NCI-H774 (cell line): ENCODE measurements around the gene CMIP.
"Not testable (repeated sequence)": the region's sequence is repeated elsewhere in the genome, so short reads cannot be mapped to it uniquely, and the experiment has no call there.

ENCODE experiments used
- DNase-seq: peaks from one replicate; lab custom pipeline; 2025; lab: John Stamatoyannopoulos, UW

CMIP gene

DNA sequence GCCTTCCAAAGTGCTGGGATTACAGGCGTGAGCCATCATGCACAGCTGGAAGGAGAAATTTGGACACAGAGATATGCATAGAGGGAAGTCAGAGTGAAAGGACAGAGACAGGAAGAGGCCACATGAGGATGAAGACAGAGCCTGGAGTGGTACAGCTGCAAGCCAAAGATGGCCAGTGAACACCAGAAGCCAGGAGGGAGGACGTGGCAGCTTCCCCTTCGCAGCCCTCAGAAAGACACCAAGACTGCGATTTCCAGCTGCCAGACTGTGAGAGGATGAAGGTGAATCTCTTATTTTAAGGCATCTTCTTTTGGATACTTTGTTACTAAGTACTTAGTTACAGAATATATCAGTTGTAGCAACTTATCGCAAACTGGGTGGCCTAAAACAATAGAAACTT, 274.0 kb downstream of the CMIP start:
- DNase-seq = no peak

DNA sequence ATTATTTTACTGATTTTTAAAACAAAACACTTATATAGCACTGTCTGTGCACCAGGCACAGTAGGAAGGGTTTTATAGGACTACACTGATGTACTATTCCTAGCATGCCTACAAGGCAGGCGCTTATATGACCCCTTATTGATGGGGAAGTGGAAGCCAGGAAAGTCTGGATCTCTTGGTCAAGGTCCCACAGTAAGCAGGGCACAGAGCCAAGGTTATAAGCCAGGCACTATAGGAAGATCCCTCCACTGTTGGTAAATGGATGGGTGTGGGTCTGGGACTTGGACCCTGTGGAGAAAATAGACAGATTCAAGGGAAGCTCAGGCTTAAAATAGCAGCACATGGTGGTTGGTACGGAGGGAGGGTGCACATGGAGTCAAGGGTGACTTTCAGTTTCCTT, 275.4 kb downstream of the CMIP start:
- no peak for DNase-seq

- DNase-seq = no peak
Observed at GRCh38 chr16:81720973-81721906, 276.6 kb downstream of the CMIP start.

DNA sequence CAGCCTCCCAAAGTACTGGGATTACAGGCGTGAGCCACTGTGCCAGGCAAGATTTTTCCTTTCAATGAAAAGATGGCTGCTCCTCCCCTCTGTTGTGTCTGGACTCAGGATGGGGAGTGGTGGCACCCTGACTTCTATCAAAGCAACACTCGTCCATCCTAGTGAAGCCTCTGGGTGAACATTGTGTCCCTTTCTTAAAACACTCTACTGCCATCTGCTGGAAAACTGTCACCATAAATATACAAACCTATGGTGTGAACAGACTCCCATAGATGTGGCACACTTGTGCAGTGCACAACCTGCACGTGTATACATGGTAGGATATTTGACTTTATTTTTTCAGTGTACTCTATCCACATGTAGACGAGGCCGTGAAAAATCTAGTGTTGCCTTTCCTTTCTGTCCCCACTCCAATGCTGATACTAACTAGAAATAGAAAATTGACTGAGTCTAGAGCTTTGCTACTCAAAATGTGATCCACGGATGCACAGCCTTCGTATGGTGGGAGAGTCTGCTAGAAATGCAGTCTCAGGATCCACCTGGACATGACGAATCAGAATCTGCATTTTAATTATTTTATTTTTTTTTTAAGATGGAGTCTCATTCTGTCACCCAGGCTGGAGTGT, 278.6 kb downstream of the CMIP start:
- DNase-seq = peak; percentile 46

DNA sequence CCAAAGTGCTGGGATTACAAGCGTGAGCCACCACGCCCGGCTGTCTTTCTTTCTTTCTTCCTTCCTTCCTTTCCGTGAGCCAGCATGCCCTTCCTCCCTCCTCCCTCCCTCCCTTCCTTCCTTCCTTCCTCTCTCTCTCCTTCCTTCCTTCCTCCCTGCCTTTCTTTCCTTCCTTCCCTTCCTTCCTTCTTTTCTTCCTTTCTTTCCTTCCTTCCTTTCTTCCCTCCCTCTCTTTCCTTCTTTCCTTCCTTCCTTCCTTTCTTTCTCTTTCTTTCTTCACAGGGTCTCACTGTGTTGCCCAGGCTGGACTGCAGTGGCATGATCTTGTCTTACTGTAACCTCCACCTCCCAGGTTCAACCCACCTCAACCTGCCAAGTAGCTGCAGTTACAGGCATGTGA, 283.8 kb downstream of the CMIP start:
- DNase-seq = no peak

- DNase-seq = no peak
Observed at GRCh38 chr16:81729451-81729850, 284.8 kb downstream of the CMIP start.

GRCh38 chr16:81730090-81731051, 285.8 kb downstream of the CMIP start:
- DNase-seq = peak; percentile 89

DNA sequence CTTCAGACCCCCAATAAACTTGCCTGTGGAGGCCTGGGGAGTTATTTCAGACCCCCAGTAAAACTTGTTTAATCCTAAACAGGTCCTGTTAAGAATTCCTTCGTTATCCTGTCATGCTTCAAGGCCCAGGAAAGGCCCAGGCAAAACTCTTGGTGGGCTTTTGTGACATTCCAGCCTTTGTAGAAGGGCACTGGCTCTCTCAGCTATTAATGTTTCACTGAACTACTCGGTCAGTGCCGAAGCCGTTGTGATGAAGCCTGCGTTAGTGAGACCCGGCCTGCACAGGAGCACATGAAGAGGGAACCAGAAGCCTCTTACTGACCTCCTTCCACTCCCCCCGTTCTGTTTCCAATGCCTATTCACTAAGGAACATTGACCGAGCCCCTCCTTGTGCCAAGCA, 287.0 kb downstream of the CMIP start:
- no peak for DNase-seq

GRCh38 chr16:81732699-81733098, 288.1 kb downstream of the CMIP start:
- no peak for DNase-seq

GRCh38 chr16:81733295-81733694, 288.7 kb downstream of the CMIP start:
- DNase-seq = no peak

- no peak for DNase-seq
Observed at GRCh38 chr16:81734632-81735434, 290.2 kb downstream of the CMIP start.

DNA sequence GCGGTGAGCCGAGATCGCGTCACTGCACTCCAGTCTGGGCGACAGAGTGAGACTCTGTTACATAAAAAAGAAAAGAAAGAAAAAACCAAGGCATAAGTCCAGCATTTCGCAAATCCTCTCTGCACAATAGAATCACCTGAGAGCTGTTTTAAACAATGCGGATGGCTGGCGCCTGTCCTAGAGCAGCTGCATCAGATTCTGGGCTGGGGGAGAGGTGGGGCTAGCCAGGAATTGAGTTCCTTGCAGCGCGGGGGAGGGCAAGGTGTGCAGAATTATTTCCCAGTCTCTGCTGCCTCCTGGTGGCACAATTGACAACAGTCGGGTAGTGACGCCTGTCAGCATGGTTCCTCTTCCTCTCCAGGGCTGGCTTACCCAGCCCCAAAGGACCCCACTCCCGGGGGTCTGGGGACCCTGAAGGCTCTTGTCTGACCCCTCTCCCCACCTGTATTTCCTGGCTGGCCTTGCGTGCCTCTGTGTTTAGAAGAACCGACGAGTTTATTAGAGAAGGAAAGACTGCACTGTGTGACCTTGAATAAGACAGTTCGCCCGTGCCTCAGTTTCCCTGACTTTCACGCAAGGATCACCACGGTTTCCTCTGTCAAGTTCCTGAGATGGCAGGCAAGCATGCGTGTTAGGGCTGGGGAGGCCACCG, 293.4 kb downstream of the CMIP start:
- peak; percentile 51 for DNase-seq

DNA sequence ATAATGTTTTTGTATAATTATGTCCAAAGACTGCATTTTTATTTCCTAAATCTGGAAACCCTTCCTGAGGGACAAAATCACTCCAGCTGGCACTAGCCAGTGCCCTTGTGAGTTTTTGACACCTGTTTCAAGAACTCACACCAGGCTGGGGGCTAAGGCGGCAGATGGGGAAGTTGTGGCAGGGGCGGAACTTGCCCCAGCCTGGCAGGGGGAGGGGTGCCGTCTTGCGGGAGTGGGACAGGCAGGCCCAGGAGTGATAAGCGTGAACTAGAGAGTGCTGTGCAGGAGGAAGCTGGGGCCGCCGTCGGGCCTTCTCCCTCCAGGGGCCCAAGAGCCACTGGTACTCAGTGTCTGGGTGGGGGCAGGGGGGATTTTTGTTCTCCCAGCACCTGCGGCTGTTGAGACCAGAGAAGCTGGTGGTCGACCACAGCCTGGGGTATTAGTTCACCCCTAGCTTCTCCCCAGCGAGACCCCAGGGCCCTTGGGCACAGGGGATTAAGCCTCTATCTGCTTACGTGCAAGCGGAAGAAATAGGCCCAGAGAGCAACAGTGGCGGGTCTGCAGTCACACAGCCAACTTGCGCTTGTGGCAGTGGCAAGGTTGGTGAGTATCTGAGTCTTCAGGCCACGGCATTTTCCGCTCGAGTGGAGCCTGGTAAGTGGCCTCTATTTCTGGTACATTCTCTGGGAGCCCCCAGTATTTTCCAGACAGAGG, 294.3 kb downstream of the CMIP start:
- DNase-seq = no peak

DNA sequence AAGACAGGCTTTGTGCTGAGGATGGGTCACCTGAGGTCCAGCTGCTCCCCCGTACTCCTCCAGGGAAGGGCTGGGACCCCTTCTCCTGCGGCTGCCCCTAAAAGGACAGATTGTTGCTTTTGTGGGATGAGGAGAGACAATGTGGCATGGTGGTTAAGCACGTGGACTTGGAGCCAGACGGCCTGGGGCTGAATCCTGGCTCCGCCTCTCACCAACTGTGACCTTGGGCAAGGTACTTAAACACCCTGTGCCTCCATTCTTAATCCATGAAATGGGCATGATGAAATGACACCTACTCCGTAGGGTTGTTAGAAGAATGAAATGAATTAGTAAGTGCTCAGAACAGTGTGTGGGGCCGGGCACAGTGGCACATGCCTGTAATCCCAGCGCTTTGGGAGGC, 294.9 kb downstream of the CMIP start:
- no peak for DNase-seq

- DNase-seq = no peak
Observed at GRCh38 chr16:81740169-81740568, 295.6 kb downstream of the CMIP start.

DNA sequence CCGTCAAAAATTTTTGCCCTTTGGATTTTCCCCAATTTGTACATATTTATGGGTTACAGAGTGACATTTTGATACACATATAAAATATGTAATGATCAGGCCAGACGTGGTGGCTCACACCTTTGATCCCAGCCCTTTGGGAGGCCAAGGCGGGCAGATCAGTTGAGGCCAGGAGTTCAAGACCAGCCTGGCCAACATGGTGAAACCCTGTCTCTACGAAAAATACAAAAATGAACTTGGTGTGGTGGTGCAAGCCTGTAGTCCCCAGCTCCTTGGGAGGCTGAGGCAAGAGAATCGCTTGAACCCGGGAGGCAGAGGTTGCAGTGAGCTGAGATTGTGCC, 296.8 kb downstream of the CMIP start:
- DNase-seq = not testable (repeated sequence)

DNA sequence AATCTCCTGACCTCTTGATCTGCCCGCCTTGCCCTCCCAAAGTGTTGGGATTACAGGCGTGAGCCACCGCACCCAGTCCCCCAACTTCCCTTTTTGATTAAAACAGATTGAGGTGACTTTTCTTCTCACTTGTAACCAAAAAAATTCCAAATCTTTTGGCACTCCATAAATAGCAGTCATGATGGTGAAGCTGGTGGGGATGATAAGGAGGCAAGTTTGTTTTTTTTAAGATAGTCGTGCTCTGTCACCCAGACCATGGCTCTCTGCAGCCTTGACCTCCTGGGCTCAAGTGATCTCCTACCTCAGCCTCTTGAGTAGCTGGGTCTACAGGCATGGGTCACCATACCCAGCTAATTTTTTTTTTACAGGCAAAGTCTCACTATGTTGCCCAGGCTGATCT, 299.8 kb downstream of the CMIP start:
- no peak for DNase-seq

GRCh38 chr16:81744911-81745310, 300.3 kb downstream of the CMIP start:
- DNase-seq = no peak

DNA sequence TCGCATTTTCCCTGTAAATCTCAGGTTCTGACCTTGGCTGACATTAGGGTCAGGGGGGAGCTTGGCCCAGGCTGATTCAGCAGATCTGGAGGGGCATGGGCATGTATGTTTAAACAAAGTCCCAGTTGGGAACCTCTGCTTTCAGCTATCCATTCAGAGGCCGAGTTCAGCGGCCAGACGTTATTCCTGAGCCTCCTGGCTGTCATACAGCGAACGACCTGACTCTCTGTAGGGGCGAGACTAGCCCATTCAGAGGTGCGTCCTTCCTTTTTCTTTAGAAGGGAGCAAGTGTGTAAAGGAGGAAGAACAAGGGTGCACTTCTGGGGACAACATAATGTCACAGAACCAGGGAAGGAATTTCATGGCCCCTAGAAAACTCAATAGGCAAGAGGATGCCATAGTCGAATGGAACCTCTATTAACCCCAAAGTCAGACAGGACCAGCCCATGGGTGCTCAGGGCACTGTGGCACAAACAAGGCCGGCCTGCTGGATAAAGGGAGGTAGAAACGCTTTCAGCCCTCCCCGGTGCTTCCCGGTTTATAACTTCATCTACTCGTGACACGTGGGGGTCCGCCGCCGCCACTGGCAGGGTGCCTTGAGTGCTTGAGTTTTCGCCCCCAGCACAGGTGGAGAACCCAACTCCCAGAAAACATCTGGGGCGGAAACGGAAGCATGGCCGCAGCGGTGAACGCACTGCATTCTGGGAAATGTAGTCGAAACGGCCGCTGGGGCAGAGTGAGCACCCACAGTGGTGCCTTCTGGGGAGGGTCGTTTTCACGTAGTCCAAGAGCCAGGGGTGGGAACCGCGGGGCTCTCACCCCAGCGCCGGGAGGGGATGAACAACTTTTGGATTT, 301.3 kb downstream of the CMIP start:
- DNase-seq = peak; percentile 13
